HG03103 (cell line): Measurements from ENCODE around the gene ABTB2.
"Not testable (repeated sequence)": the region's sequence is repeated elsewhere in the genome, so short reads cannot be mapped to it uniquely, and the experiment has no call there.

ENCODE experiments used
- ATAC-seq: cut with Tn5 transposase; IDR thresholded peaks from one replicate; pipeline ENCODE4 v1.9.1; 2021; ENCODE audit warnings: low read depth; ENCODE audit not compliant: unreplicated experiment

The ABTB2 gene

DNA sequence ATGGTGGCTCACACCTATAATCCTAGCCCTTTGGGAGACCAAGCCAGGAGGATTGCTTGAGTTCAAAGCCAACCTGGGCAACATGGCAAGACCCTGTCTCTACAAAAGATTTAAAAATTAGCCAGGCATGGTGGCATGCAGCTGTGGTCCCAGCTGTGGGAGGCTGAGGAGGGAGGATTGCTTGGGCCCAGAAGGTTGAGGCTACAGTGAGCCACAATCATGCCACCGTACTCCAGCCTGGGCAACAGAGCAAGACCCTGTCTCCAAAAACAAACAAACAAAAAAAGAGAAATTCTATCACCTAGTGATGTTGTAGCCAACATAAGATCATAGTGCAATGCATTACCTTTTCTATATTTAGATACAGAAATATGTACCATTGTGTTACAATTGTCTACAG is 138.5 kb downstream of the ABTB2 start:
- no peak for ATAC-seq

- not testable (repeated sequence) for ATAC-seq
Measured at GRCh38 chr11:34218756-34219155, 139.1 kb downstream of the ABTB2 start.

DNA sequence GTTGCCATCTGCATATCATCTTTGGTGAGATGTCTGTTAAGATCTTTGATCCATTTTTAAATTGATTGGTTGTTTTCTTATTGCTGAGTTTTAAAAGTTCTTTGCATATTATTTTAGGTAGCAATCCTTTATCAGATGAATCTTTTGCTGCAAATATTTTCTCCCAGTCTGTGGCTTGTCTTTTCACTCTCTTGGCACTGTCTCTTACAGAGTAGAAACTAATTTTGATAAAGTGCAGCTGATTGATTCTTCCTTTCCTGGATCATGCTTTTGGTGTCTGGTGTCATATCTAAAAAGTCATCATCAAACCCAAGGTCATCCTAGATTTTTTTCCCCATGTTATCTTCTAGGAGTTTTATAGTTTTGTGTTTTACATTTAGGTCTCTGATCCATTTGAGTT is 139.7 kb downstream of the ABTB2 start:
- ATAC-seq: no peak

GRCh38 chr11:34216706-34217105 is 141.1 kb downstream of the ABTB2 start:
- ATAC-seq: no peak

GRCh38 chr11:34215806-34216453 is 141.9 kb downstream of the ABTB2 start:
- no peak for ATAC-seq

- no peak for ATAC-seq
Measured at GRCh38 chr11:34214961-34215805, 142.6 kb downstream of the ABTB2 start.

GRCh38 chr11:34213366-34213765 is 144.4 kb downstream of the ABTB2 start:
- ATAC-seq: no peak

DNA sequence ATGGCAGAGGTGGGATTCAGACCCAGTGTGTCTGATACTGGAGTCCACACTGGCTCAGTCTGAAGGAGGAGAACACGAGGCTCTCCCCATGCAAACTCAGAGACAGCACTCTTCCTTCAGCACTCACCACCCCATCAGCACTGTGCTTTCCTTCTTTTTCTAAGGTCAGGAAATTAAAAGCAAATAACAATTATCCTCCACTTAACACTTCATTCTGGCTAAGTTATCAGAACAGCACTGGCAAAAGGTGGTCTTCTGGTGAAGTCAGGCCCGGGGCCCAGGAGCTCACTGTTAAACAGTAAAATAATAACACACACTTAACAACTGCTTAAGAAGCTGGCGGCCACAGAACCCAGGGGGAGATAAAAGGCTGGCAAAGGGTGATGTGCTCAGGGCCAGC is 145.2 kb downstream of the ABTB2 start:
- ATAC-seq: no peak

- no peak for ATAC-seq
Measured at GRCh38 chr11:34209809-34210208, 148.0 kb downstream of the ABTB2 start.

DNA sequence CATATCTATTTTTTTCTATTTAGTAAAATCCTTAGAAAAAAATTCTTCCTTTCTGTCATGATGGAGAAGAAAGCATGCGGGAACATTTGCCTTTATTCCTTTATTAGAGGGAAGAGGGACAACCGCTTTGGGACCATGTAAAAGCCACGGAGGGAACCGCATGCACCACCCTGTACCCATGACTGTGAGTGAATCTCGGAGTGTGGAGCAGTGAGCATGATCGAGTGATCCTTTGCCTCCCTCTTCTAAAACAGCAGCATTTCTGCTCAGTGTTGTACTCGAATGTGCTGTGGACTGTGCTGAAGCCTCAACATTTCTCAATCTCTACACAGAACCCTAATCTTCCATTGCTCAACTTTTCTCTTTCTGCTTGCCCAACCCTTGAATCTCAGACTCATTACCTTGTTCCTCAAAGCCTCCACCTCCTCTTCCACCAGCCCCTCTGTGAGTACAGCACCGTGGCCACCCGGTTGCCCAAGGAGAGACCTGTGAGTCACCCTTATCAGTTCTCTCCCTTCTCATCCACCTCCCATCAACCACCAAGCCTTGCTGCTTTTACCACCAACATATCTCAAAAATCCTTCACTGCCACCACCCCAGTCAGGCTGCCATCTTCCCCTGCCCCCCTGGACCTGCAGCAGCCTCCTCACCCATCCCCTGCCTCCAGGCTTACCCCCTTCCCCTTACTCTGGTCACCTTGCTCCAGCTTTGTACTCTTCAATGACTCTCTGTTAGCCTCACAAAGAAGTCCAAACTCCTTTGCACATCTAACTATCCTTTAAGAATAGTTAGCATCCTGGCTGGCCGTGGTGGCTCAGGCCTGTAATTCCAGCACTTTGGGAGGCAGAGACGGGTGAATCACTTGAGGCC is 149.3 kb downstream of the ABTB2 start:
- ATAC-seq: no peak

DNA sequence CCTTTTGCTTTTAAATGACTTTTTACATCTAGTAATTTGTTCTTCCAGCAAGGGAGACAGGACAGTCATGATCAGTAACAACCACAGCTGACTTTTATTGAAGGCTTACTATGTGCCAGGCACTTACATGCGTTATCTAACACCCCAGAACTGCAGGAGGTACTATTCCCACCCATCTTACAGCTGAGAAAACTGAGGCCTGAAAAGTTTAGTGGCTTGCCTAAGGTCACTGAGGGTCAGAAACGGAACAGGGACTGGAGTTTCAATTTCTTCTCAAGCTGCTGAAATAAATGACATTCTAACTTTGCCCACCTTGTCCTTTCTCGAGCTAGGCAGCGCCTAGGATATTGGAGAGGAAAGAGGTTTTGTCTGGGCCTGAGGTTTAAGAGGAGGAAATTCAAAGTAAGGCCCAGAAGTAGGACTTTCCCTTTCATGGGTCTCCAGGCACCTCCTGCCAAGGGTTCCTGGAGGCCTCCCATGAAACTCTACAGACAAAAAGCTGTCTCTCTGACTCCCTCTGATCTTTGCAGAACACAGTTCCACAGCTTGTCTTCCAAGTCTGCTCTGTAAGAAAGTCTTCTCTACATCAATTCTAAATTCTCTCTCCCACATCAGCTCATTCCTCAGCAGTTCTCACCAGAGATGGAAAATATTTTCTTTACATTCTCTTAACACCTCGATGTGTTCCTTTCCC is 150.2 kb downstream of the ABTB2 start:
- ATAC-seq: no peak

DNA sequence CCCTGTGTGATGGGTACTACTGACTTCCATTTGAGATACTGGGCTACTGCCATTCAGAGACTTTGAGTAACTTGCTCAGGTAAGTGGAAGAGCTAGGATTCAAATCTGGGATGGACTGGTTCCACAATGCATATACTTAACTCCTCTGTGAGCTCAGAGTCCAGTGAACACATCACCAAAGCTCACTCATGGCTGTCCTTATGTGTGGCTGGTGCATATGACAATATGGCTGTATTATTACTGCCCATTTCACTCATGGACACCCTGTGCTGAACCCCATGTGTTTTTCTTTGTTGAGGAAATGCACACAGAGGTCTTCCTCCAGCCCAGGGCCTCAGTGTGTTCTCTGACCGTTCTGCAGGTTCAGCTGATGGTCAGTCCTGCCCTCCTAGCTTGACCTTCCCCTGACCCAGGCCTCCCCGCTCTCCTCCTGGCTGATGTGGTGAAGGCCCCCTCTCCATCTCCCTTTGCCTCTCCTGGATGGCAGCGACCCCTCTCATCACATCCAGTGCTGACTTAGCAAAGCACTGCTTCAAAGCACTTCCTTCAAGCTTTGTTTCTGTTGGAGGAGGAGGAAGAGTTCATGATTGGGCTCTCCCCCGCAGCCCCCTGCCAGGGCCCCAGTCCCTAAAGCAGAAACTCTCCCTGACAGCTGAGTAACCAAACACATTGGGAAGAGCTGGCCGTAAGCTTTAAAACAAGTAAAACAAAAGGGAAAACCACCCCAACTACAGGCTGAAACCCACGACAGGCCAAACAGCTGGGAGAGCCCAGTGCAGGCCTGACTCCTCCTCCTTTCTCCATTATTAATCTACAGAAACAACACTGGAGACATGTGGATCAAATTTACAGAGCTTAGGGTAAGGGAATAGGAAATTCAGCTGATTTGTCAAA is 151.2 kb downstream of the ABTB2 start:
- no peak for ATAC-seq

DNA sequence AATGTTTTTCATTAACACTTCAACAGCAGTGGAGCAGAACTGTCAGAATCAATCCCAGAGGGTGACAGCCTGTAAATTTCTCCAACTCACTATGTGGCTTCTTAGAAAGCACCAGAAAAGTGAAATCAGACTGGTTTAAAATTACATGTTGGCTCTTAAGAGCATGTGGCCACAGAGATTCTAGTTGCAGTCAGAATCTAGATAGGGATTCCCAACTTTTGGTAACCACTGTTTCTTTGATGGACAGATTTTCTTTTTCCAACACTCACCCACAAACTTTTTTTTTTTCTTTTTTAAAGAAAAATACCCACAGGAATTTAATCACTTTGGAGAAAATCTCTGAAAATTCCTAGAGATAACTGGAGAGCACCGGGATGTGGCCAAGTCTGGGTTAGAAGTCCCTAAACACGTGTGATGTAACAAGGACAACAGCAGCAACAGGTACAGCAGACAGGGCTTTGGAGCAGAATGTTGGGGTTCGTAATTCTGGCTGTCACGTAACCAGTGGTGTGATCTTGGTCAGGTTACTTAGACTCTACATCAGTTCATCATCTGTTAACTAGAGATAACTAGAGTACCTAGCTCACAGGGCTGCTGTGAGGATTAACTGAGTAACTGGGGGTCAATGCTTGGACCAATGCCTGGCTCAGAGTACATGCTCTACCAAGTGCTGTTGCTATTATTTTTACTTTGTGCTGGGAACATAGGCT is 152.3 kb downstream of the ABTB2 start:
- ATAC-seq: no peak

DNA sequence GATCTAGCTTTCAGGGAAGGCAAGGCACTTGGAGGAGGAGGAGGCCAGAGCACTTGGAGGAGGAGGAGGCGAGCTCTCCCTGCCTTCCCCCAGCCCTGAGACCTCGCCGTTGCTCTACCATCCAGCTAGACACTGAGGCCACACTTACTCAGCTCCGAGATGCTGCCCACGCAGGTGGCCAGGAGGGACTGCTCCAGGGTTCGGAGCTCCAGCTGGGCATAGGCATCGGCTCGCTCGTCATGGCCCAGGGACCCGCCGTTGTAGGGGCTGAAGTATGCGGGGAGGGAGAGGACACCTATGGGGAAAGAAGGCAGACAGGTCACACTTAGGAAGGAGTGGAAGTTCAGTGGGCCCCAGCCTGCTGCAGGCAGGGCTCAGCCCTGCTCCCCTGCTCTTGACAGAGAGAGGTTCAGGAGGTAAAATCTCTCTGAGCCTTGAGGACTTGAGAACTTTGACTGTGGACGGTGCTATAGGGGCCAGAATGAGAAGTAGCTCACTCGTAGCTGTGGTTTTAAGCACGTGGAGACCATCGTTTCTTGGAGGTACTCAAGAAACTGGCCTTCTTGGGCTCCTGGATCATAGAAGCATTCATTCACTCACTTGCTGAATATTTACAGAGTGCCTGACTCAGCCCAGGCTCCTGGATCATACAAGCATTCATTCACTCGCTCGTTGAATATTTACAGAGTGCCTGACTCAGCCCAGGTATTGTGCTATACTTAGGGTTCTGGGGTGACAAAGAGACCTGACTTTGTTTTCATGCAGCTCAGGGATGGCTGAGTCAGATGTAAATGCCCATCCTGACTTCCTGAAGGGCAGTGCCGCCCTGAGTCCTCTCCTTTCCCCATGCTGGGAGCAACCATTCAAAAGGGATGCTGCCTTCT is 153.2 kb downstream of the ABTB2 start:
- ATAC-seq: no peak

- no peak for ATAC-seq
Measured at GRCh38 chr11:34203377-34203871, 154.4 kb downstream of the ABTB2 start.

DNA sequence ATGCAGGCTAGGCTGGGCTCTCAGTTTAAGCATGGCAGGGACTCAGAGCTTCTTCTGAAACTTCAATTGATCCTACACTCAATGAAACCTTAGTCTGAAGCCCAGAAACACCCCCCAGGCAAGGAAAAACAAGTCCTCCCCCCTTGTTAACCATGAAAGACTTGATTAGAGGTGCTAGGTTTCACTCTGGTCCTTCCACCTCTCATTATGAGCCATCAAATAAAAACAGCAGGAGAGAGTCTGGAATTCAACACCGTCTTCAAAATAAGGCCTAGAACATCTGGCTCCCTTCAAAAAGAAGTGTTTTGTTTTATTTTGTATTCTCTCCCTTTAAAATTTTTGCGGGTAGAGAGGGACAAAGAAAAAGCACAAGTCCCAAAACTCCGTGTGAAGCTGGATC is 156.7 kb downstream of the ABTB2 start:
- ATAC-seq: no peak

DNA sequence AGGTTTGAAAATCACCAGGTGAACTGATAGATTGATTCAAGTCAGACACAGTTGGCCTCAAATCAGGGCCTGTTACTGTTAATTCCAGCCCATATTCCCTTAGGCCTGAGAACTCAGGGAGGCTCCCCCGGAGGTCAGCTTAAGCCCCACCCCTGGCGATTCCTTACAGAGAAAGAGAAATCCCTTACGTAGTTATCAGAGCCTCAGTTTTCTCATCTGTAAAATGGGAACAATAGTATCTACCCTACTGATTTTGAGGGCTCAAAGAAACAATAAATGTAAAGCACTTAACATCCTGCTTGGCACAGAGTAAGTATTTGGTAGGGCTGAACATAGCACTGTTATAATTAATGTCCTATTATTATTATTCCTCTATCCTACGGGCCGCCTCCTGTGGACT is 158.3 kb downstream of the ABTB2 start:
- ATAC-seq: no peak

GRCh38 chr11:34198523-34198922 is 159.3 kb downstream of the ABTB2 start:
- ATAC-seq: no peak
